H9 (cell line): ENCODE measurements around the gene GPX7. TPM values are rescaled to one million over a fixed set of nuclear protein-coding genes. Genes with fewer than 3 reads are reported as not detected.

Source experiments
- DNase-seq: peaks from one replicate; pipeline ENCODE4 v3.0.0-alpha.2; 2017
- H2AFZ ChIP-seq: one replicate; pipeline ENCODE4 v1.6.1; 2013; ENCODE audit warnings: mild to moderate bottlenecking, low read length, control low read depth, moderate library complexity
- H2AK5ac ChIP-seq: 2 replicates; pipeline ENCODE4 v1.6.1; 2013; ENCODE audit warnings: low read length, control low read depth, mixed read lengths; ENCODE audit not compliant: insufficient read length
- H2BK120ac ChIP-seq: one replicate; pipeline ENCODE4 v1.6.1; 2013; ENCODE audit warnings: low read depth, mild to moderate bottlenecking, low read length, control low read depth, inconsistent platforms; ENCODE audit not compliant: poor library complexity, severe bottlenecking
- H2BK12ac ChIP-seq: 2 replicates; pipeline ENCODE4 v1.6.1; 2013; ENCODE audit warnings: low read length, control low read depth, mixed read lengths, low read depth; ENCODE audit not compliant: insufficient read length
- H2BK15ac ChIP-seq: 2 replicates; pipeline ENCODE4 v1.6.1; 2013; ENCODE audit warnings: low read depth, low read length, control low read depth
- H2BK20ac ChIP-seq: one replicate; pipeline ENCODE4 v1.6.1; 2013; ENCODE audit warnings: low read depth, mild to moderate bottlenecking, low read length, control low read depth, inconsistent platforms; ENCODE audit not compliant: poor library complexity, severe bottlenecking
- H2BK5ac ChIP-seq: 2 replicates; pipeline ENCODE4 v1.6.1; 2013; ENCODE audit warnings: low read length, control low read depth, mixed read lengths; ENCODE audit not compliant: insufficient read length
- H3K14ac ChIP-seq: 2 replicates; pipeline ENCODE4 v1.6.1; 2013; ENCODE audit warnings: low read length, control low read depth; ENCODE audit not compliant: insufficient read depth
- H3K18ac ChIP-seq: 2 replicates; pipeline ENCODE4 v1.6.1; 2013; ENCODE audit warnings: low read depth, mild to moderate bottlenecking, mixed read lengths, low read length, control low read depth; ENCODE audit not compliant: insufficient read length
- H3K23ac ChIP-seq: 2 replicates; pipeline ENCODE4 v1.6.1; 2013; ENCODE audit warnings: low read length, control low read depth, mixed read lengths, low read depth; ENCODE audit not compliant: insufficient read length
- H3K23me2 ChIP-seq: 2 replicates; pipeline ENCODE4 v1.6.1; 2013; ENCODE audit warnings: low read depth, mild to moderate bottlenecking, mixed read lengths, low read length, control low read depth; ENCODE audit not compliant: insufficient read length, poor library complexity, severe bottlenecking
- H3K27ac ChIP-seq: 2 replicates; pipeline ENCODE4 v1.5.1; 2013; ENCODE audit warnings: low read length, control low read depth, mixed read lengths, low read depth; ENCODE audit not compliant: insufficient read length
- H3K27me3 ChIP-seq: 2 replicates; pipeline ENCODE4 v1.6.1; 2013; ENCODE audit warnings: low read length, control low read depth, inconsistent platforms; ENCODE audit not compliant: insufficient read depth
- H3K4ac ChIP-seq: 2 replicates; pipeline ENCODE4 v1.6.1; 2013; ENCODE audit warnings: low read depth, mild to moderate bottlenecking, control low read depth, inconsistent platforms, low read length, moderate library complexity
- H3K4me1 ChIP-seq: 2 replicates; pipeline ENCODE4 v1.6.1; 2013; ENCODE audit warnings: low read length, control low read depth, inconsistent platforms; ENCODE audit not compliant: insufficient read depth
- H3K4me2 ChIP-seq: 2 replicates; pipeline ENCODE4 v1.6.1; 2013; ENCODE audit warnings: low read length, control low read depth, mixed read lengths; ENCODE audit not compliant: insufficient read length, insufficient read depth
- H3K56ac ChIP-seq: 2 replicates; pipeline ENCODE4 v1.6.1; 2013; ENCODE audit warnings: low read depth, mild to moderate bottlenecking, mixed read lengths, low read length, control low read depth; ENCODE audit not compliant: insufficient read length
- H3K79me1 ChIP-seq: 2 replicates; pipeline ENCODE4 v1.6.1; 2013; ENCODE audit warnings: low read depth, mild to moderate bottlenecking, moderate library complexity, low read length, control low read depth, inconsistent platforms; ENCODE audit not compliant: insufficient read depth, poor library complexity, severe bottlenecking
- H3K79me2 ChIP-seq: 2 replicates; pipeline ENCODE4 v1.6.1; 2013; ENCODE audit warnings: low read length, control low read depth, inconsistent platforms; ENCODE audit not compliant: insufficient read depth
- H3K9ac ChIP-seq: 2 replicates; pipeline ENCODE4 v1.6.1; 2013; ENCODE audit warnings: low read length, control low read depth, mixed read lengths; ENCODE audit not compliant: insufficient read length; ENCODE audit errors: extremely low read depth
- H3K9me3 ChIP-seq: one replicate; pipeline ENCODE4 v1.6.1; 2013; ENCODE audit warnings: low read depth, low read length, inconsistent platforms; ENCODE audit not compliant: control insufficient read depth
- H3T11ph ChIP-seq: one replicate; pipeline ENCODE4 v1.6.1; 2013; ENCODE audit warnings: mild to moderate bottlenecking, low read length, control low read depth, inconsistent platforms
- H4K20me1 ChIP-seq: one replicate; pipeline ENCODE4 v1.6.1; 2013; ENCODE audit not compliant: control insufficient read depth, insufficient read length, insufficient read depth
- H4K5ac ChIP-seq: 2 replicates; pipeline ENCODE4 v1.6.1; 2013; ENCODE audit warnings: low read depth, mild to moderate bottlenecking, mixed read lengths, low read length, control low read depth; ENCODE audit not compliant: insufficient read length
- H4K8ac ChIP-seq: replicated peaks from 2 replicates; pipeline ENCODE4 v1.6.1; 2013; ENCODE audit warnings: low read length, control low read depth, mixed read lengths, low read depth; ENCODE audit not compliant: insufficient read length
- H4K91ac ChIP-seq: 2 replicates; pipeline ENCODE4 v1.6.1; 2013; ENCODE audit warnings: low read depth, mild to moderate bottlenecking, moderate library complexity, mixed read lengths, low read length, control low read depth; ENCODE audit not compliant: insufficient read length
- H3K27ac Mint-ChIP-seq, 3 experiments: 2 replicates in 2 of 3; 3 replicates in 1 of 3; pipeline ENCODE4 v1.8.0; 2020 to 2021; ENCODE audit warnings: mixed read lengths in 3 of 3, mild to moderate bottlenecking in 1 of 3, moderate library complexity in 1 of 3
- H3K27me3 Mint-ChIP-seq: 2 replicates; pipeline ENCODE4 v1.8.0; 2021; ENCODE audit warnings: low read depth, mild to moderate bottlenecking, moderate library complexity, mixed read lengths
- H3K36me3 Mint-ChIP-seq, 3 experiments: 2 replicates in 2 of 3; 3 replicates in 1 of 3; pipeline ENCODE4 v1.8.0; 2020 to 2021; ENCODE audit warnings: low read depth in 3 of 3, mixed read lengths in 3 of 3; ENCODE audit not compliant: insufficient read depth in 1 of 3
- H3K4me1 Mint-ChIP-seq, 2 experiments: 2 replicates each; pipeline ENCODE4 v1.8.0; 2020; ENCODE audit warnings: mixed read lengths in 2 of 2
- H3K4me3 Mint-ChIP-seq, 2 experiments: 2 replicates in 1 of 2; 3 replicates in 1 of 2; pipeline ENCODE4 v1.8.0; 2020 to 2021; ENCODE audit warnings: mild to moderate bottlenecking in 2 of 2, mixed read lengths in 2 of 2, moderate library complexity in 1 of 2
- H3K9me3 Mint-ChIP-seq, 2 experiments: 2 replicates in 1 of 2; 3 replicates in 1 of 2; pipeline ENCODE4 v1.8.0; 2020; ENCODE audit warnings: mild to moderate bottlenecking in 2 of 2, mixed read lengths in 2 of 2, moderate library complexity in 1 of 2
- WGBS: extraction: QIAGEN DNeasy Blood & Tissue Kit; methylation state at CpG from one replicate; pipeline ENCODE4 v1.1.7; 2013; ENCODE audit warnings: missing lambda C conversion rate, low lambda C conversion rate, mixed read lengths; ENCODE audit not compliant: insufficient read length; ENCODE audit errors: extremely low coverage; 5-methylcytosine and 5-hydroxymethylcytosine counted together
- total RNA-seq: library from RNA; stranded (reverse); gene quantifications from 2 replicates; pipeline ENCODE4 v1.2.1, GENCODE V29; 2021
- TF ChIP-seq, protein P1 (sequence below): fragments of 200-600 bp; sonication (generic); conservative IDR thresholded peaks from 3 replicates; pipeline ENCODE4 v1.8.0; 2021; ENCODE audit warnings: antibody characterized with exemption, mild to moderate bottlenecking

The GPX7 gene
- total RNA-seq, 1 experiment from 2014 or later = 12.1 TPM

DNA sequence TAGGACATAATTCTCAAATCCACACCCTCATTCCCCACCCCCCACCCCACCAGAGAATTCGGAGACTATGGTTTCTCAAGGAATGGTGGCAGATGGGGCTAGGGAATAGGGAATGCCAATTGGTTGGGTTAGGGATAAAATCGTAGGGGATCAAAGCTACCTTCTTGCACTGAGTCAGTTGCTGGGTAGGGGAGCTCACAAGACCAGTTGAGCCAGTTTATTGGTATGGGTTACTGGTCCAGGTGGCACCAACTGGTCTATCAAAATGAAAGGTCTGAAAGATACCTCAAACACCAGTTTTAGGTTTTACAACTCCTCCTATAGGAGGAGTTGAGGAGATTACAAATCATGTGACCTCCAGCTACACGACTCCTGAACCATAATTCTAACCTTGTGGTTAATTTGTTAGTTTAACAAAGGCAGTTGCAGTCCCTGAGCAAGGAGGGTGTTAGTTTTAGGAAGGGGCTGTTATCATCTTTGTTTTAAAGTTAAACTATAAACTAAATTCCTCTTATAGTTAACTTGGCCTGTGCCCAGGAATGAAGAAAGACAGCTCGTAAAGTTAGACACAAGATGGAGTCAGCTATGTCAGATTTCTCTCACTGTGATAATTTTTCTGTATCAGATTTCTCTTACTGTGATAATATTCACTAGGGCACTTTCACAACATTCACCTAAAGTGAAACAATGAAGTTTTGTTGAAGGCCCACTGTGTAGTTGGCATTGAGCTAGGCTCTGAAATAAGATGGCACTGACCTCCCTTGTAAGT is 33.3 kb downstream of the GPX7 start:
- Histone ChIP-seq H3K27me3 (peaks cover 30% of the 10 kb centered on the region), H3K23ac (no peak overlapping the region), H2BK15ac (no peak overlapping the region), H4K8ac (no peak overlapping the region), H3K4me1 (no peaks in the 10 kb centered on the region; the same call in 1 of the 2 replicates), H4K91ac (no peak overlapping the region), H2BK5ac (no peak overlapping the region), H2AFZ (no peak overlapping the region), H4K5ac (no peak overlapping the region), H3K79me2 (no peaks in the 10 kb centered on the region), H3K4ac (no peak overlapping the region), H3K23me2 (peaks cover 4% of the 10 kb centered on the region), H3K9ac (no peak overlapping the region), H3K4me2 (no peak overlapping the region), H2BK120ac (no peak overlapping the region), H3K79me1 (no peaks in the 10 kb centered on the region), H4K20me1 (no peaks in the 10 kb centered on the region), H3T11ph (no peak overlapping the region), H3K18ac (no peak overlapping the region), H3K56ac (no peak overlapping the region), H3K9me3 (no peaks in the 10 kb centered on the region), H2BK20ac (no peak overlapping the region), H2BK12ac (no peak overlapping the region), H3K27ac (no peak overlapping the region), H3K14ac (no peak overlapping the region), H2AK5ac (no peak overlapping the region)
- no peak for DNase-seq
- TF ChIP-seq, protein P1, sequence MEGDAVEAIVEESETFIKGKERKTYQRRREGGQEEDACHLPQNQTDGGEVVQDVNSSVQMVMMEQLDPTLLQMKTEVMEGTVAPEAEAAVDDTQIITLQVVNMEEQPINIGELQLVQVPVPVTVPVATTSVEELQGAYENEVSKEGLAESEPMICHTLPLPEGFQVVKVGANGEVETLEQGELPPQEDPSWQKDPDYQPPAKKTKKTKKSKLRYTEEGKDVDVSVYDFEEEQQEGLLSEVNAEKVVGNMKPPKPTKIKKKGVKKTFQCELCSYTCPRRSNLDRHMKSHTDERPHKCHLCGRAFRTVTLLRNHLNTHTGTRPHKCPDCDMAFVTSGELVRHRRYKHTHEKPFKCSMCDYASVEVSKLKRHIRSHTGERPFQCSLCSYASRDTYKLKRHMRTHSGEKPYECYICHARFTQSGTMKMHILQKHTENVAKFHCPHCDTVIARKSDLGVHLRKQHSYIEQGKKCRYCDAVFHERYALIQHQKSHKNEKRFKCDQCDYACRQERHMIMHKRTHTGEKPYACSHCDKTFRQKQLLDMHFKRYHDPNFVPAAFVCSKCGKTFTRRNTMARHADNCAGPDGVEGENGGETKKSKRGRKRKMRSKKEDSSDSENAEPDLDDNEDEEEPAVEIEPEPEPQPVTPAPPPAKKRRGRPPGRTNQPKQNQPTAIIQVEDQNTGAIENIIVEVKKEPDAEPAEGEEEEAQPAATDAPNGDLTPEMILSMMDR = no peak
- Mint-ChIP-seq H3K36me3 (peaks cover 0 to 8% (median 7%) of the 10 kb centered on the region in 3 experiments; a peak in 3 of 7 replicates), H3K4me1 (peaks cover 13 to 22% of the 10 kb centered on the region in 2 experiments), H3K9me3 (peaks cover 9% of the 10 kb centered on the region in 2 experiments), H3K27ac (no peak overlapping the region), H3K4me3 (no peak overlapping the region), H3K27me3 (peaks cover 79% of the 10 kb centered on the region)
- no CpG with 5 or more reads among the region's 4 CpGs for WGBS
